ENCODE data around the gene KBTBD12.
"Not testable (repeated sequence)": the region's sequence is repeated elsewhere in the genome, so short reads cannot be mapped to it uniquely, and the experiment has no call there.

The KBTBD12 gene

DNA sequence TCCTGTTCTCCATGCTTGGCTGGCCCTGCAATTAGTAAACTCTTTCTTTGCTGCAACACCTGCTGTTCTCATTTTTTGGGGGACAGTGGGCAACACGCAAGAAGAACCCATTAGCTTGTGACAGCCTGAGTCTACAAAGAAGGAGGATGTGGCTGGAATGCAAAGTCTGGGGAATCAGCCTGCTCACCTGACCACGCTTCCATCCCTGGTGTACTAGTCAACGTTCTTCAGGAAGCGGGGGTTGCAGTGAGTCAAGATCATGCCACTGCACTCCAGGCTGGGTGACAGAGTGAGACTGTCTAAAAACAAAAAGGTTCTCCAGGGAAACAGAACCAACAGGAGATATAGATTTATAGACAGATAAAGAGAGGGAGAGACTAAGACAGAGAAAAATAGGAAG lies 27.7 kb upstream of the KBTBD12 start:
- Histone ChIP-seq H3K36me3 (ENCODE audit: control insufficient read depth, insufficient read depth, low read length) (no peaks in the 10 kb centered on the region), H3K9me3 (ENCODE audit: control insufficient read depth, low read length) (no peaks in the 10 kb centered on the region), H3K4me3 (ENCODE audit: insufficient read depth, low read depth, low read length, poor library complexity, severe bottlenecking) (no peak overlapping the region), H3K27ac (ENCODE audit: insufficient read depth, low read length, poor library complexity, severe bottlenecking) (no peak overlapping the region), H3K4me1 (ENCODE audit: control insufficient read depth, insufficient read depth, low read length, poor library complexity, severe bottlenecking) (no peaks in the 10 kb centered on the region), H3K27me3 (replicated peaks; ENCODE audit: control insufficient read depth, insufficient read depth, low read length, poor library complexity, severe bottlenecking) (no peaks in the 10 kb centered on the region)
- DNase-seq, result no peak

DNA sequence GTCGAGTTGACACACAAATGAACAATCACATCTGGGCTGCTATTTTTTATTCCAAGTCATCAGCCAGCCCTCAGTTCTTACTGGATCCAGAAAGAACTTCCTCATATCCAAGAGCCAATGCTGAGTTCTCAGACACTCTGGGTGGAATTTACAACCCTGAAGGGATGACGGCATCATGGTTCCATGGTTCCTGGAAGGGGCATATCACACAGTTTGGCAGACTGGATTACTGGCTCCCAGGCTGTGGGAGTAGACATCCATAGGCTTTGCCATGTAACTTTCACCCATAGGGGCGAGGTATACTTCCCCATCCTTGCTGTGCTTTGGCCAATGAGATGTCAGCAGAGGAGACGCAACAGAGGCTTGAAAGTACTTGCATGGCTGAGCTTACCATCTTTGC lies 26.9 kb upstream of the KBTBD12 start:
- Histone ChIP-seq H3K4me3 (ENCODE audit: insufficient read depth, low read depth, low read length, poor library complexity, severe bottlenecking) (no peak overlapping the region), H3K27ac (ENCODE audit: insufficient read depth, low read length, poor library complexity, severe bottlenecking) (no peak overlapping the region), H3K27me3 (replicated peaks; ENCODE audit: control insufficient read depth, insufficient read depth, low read length, poor library complexity, severe bottlenecking) (no peaks in the 10 kb centered on the region), H3K36me3 (ENCODE audit: control insufficient read depth, insufficient read depth, low read length) (no peaks in the 10 kb centered on the region), H3K9me3 (ENCODE audit: control insufficient read depth, low read length) (no peaks in the 10 kb centered on the region), H3K4me1 (ENCODE audit: control insufficient read depth, insufficient read depth, low read length, poor library complexity, severe bottlenecking) (no peaks in the 10 kb centered on the region)
- DNase-seq, result no peak

GRCh38 chr3:127888564-127889107 lies 26.4 kb upstream of the KBTBD12 start:
- H3K27ac ChIP-seq (ENCODE audit: insufficient read depth, low read length, poor library complexity, severe bottlenecking), result no peak overlapping the region
- DNase-seq, result no peak

DNA sequence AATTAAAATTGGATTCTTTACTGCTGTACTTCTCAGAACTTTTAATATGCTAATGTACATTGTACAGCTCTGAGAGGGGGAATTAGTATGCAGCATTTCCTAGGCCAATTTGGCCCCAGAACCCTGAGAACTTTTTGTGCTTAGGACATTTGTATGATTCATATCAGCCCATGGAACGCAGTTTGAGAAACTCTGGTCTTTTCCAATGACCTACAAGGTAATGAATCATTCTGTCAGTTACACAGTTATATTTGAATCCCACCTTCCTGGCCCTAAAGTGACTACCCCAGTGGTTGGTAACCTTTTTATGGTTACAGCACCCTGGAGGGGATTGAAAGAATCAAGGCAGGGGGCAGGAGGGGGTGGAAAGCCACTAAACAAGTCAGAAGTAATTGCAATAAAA lies 25.6 kb upstream of the KBTBD12 start:
- H3K4me3 ChIP-seq (ENCODE audit: insufficient read depth, low read depth, low read length, poor library complexity, severe bottlenecking), result no peak overlapping the region
- DNase-seq, result no peak
- no peaks in the 10 kb centered on the region for H3K36me3 ChIP-seq (ENCODE audit: control insufficient read depth, insufficient read depth, low read length)
- H3K4me1 ChIP-seq (ENCODE audit: control insufficient read depth, insufficient read depth, low read length, poor library complexity, severe bottlenecking), result no peaks in the 10 kb centered on the region
- no peaks in the 10 kb centered on the region for H3K9me3 ChIP-seq (ENCODE audit: control insufficient read depth, low read length)
- no peak overlapping the region for H3K27ac ChIP-seq (ENCODE audit: insufficient read depth, low read length, poor library complexity, severe bottlenecking)
- H3K27me3 ChIP-seq (replicated peaks; ENCODE audit: control insufficient read depth, insufficient read depth, low read length, poor library complexity, severe bottlenecking), result no peaks in the 10 kb centered on the region

More at GRCh38 chr3:127888564-127889107, 26.4 kb upstream of the KBTBD12 start:
- no peaks in the 10 kb centered on the region for H3K27me3 ChIP-seq (replicated peaks; ENCODE audit: control insufficient read depth, insufficient read depth, low read length, poor library complexity, severe bottlenecking)
- no peak overlapping the region for H3K4me3 ChIP-seq (ENCODE audit: insufficient read depth, low read depth, low read length, poor library complexity, severe bottlenecking)
- H3K4me1 ChIP-seq (ENCODE audit: control insufficient read depth, insufficient read depth, low read length, poor library complexity, severe bottlenecking), result no peaks in the 10 kb centered on the region
- H3K36me3 ChIP-seq (ENCODE audit: control insufficient read depth, insufficient read depth, low read length), result no peaks in the 10 kb centered on the region
- H3K9me3 ChIP-seq (ENCODE audit: control insufficient read depth, low read length), result no peaks in the 10 kb centered on the region

DNA sequence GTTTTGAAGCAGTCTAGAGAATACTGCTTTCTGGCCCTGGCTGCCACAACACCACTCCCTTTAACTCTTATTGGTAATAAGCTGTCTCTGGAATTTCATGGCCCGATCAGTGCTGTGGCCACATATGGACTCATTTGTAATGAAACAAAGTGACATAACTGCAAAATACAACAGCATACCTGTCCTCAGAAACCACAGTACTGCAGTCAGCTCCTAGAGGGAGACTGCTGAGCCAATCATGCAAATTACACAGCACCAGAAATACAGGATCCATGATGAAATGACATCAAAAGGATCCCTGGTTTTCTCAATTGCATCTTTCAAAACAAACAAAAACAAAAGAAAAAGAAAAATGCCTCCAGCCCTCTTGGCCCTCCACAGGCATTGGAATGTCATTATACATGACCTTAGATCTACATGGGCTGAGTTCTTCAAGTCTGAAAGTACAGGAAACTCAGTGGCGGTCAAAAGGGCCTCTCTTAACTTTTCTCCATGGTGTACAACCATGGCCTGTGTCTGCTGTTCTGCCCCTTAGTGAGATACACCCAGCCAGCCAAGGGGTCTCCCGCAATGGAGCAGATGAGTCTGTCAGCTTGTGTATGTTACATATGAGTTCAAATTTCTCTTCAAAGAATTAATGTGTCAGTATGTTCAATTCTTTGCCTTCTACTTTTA lies 24.9 kb upstream of the KBTBD12 start:
- H3K4me3 ChIP-seq (ENCODE audit: insufficient read depth, low read depth, low read length, poor library complexity, severe bottlenecking), result no peak overlapping the region
- no peak for DNase-seq

GRCh38 chr3:127890651-127891290 lies 24.3 kb upstream of the KBTBD12 start:
- not testable (repeated sequence) for H3K9me3 ChIP-seq (ENCODE audit: control insufficient read depth, low read length); H3K4me3 ChIP-seq (ENCODE audit: insufficient read depth, low read depth, low read length, poor library complexity, severe bottlenecking); H3K4me1 ChIP-seq (ENCODE audit: control insufficient read depth, insufficient read depth, low read length, poor library complexity, severe bottlenecking); H3K27me3 ChIP-seq (replicated peaks; ENCODE audit: control insufficient read depth, insufficient read depth, low read length, poor library complexity, severe bottlenecking); DNase-seq; H3K27ac ChIP-seq (ENCODE audit: insufficient read depth, low read length, poor library complexity, severe bottlenecking); H3K36me3 ChIP-seq (ENCODE audit: control insufficient read depth, insufficient read depth, low read length)

More for the DNA sequence above, 24.9 kb upstream of the KBTBD12 start:
- no peaks in the 10 kb centered on the region for H3K9me3 ChIP-seq (ENCODE audit: control insufficient read depth, low read length)
- H3K27me3 ChIP-seq (replicated peaks; ENCODE audit: control insufficient read depth, insufficient read depth, low read length, poor library complexity, severe bottlenecking), result no peaks in the 10 kb centered on the region
- H3K36me3 ChIP-seq (ENCODE audit: control insufficient read depth, insufficient read depth, low read length), result no peaks in the 10 kb centered on the region
- no peak overlapping the region for H3K27ac ChIP-seq (ENCODE audit: insufficient read depth, low read length, poor library complexity, severe bottlenecking)
- no peaks in the 10 kb centered on the region for H3K4me1 ChIP-seq (ENCODE audit: control insufficient read depth, insufficient read depth, low read length, poor library complexity, severe bottlenecking)

GRCh38 chr3:127894481-127894880 lies 20.6 kb upstream of the KBTBD12 start:
- Histone ChIP-seq H3K4me3 (ENCODE audit: insufficient read depth, low read depth, low read length, poor library complexity, severe bottlenecking) (no peak overlapping the region), H3K36me3 (ENCODE audit: control insufficient read depth, insufficient read depth, low read length) (no peaks in the 10 kb centered on the region), H3K9me3 (ENCODE audit: control insufficient read depth, low read length) (no peaks in the 10 kb centered on the region), H3K27me3 (replicated peaks; ENCODE audit: control insufficient read depth, insufficient read depth, low read length, poor library complexity, severe bottlenecking) (no peaks in the 10 kb centered on the region), H3K27ac (ENCODE audit: insufficient read depth, low read length, poor library complexity, severe bottlenecking) (no peak overlapping the region), H3K4me1 (ENCODE audit: control insufficient read depth, insufficient read depth, low read length, poor library complexity, severe bottlenecking) (no peaks in the 10 kb centered on the region)
- no peak for DNase-seq

- H3K4me3 ChIP-seq (ENCODE audit: insufficient read depth, low read depth, low read length, poor library complexity, severe bottlenecking), result no peak overlapping the region
- no peaks in the 10 kb centered on the region for H3K36me3 ChIP-seq (ENCODE audit: control insufficient read depth, insufficient read depth, low read length)
- DNase-seq, result no peak
- H3K9me3 ChIP-seq (ENCODE audit: control insufficient read depth, low read length), result no peaks in the 10 kb centered on the region
- no peaks in the 10 kb centered on the region for H3K27me3 ChIP-seq (replicated peaks; ENCODE audit: control insufficient read depth, insufficient read depth, low read length, poor library complexity, severe bottlenecking)
- H3K27ac ChIP-seq (ENCODE audit: insufficient read depth, low read length, poor library complexity, severe bottlenecking), result no peak overlapping the region
- H3K4me1 ChIP-seq (ENCODE audit: control insufficient read depth, insufficient read depth, low read length, poor library complexity, severe bottlenecking), result no peaks in the 10 kb centered on the region
Measured at GRCh38 chr3:127899200-127899599, 15.8 kb upstream of the KBTBD12 start.

DNA sequence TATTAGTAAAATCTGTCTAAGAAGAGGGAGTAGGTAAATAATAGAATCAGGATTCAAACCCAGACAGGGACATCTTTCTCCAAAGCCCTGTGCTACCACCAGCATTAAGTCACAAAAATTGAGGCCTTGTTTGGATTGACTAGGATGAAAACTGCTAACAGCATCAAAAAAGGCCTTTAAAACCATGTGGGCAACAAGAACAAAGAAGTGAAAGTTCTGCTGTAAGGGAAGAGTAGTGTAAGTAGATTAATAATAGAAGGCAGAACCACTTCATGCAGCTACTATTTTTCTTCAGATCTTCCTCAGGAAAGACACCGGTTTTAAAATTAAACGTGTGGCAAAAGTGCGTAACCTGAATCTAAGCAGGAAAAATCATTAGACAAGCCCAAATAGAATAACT lies 15.3 kb upstream of the KBTBD12 start:
- DNase-seq, result no peak
- no peaks in the 10 kb centered on the region for H3K4me1 ChIP-seq (ENCODE audit: control insufficient read depth, insufficient read depth, low read length, poor library complexity, severe bottlenecking)
- H3K9me3 ChIP-seq (ENCODE audit: control insufficient read depth, low read length), result no peaks in the 10 kb centered on the region
- H3K27ac ChIP-seq (ENCODE audit: insufficient read depth, low read length, poor library complexity, severe bottlenecking), result no peak overlapping the region
- H3K36me3 ChIP-seq (ENCODE audit: control insufficient read depth, insufficient read depth, low read length), result no peaks in the 10 kb centered on the region
- no peaks in the 10 kb centered on the region for H3K27me3 ChIP-seq (replicated peaks; ENCODE audit: control insufficient read depth, insufficient read depth, low read length, poor library complexity, severe bottlenecking)
- H3K4me3 ChIP-seq (ENCODE audit: insufficient read depth, low read depth, low read length, poor library complexity, severe bottlenecking), result no peak overlapping the region

DNA sequence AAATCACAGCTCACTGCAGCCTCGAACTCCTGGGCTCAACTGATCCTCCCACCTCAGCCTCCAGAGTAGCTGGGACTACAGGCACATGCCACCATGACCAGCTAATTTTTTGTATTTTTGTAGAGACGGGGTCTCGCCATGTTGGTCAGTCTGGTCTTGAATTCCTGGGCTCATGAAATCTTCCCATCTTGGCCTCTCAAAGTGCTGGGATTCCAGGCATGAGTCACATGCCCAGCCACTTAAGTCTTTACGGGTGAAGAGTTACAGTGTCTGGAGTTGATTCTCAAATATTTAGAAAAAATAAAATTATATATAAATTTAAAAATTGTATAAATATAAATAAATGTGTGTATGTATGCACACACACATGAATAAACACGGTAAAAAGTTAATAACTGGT lies 14.5 kb upstream of the KBTBD12 start:
- Histone ChIP-seq H3K4me3 (ENCODE audit: insufficient read depth, low read depth, low read length, poor library complexity, severe bottlenecking) (no peak overlapping the region), H3K27ac (ENCODE audit: insufficient read depth, low read length, poor library complexity, severe bottlenecking) (no peak overlapping the region), H3K27me3 (replicated peaks; ENCODE audit: control insufficient read depth, insufficient read depth, low read length, poor library complexity, severe bottlenecking) (no peaks in the 10 kb centered on the region), H3K4me1 (ENCODE audit: control insufficient read depth, insufficient read depth, low read length, poor library complexity, severe bottlenecking) (no peaks in the 10 kb centered on the region), H3K9me3 (ENCODE audit: control insufficient read depth, low read length) (no peaks in the 10 kb centered on the region), H3K36me3 (ENCODE audit: control insufficient read depth, insufficient read depth, low read length) (no peaks in the 10 kb centered on the region)
- DNase-seq, result no peak

Measured in effector memory CD4-positive, alpha-beta T cell (primary cell).